GM19328 (cell line): ENCODE results near the gene RUNX1.

Experiments used
- ATAC-seq: cut with Tn5 transposase; IDR thresholded peaks from one replicate; pipeline ENCODE4 v1.9.1; 2021; ENCODE audit warnings: mild to moderate bottlenecking, moderate library complexity; ENCODE audit not compliant: unreplicated experiment

RUNX1 gene

GRCh38 chr21:34864370-34865149 is 184.5 kb downstream of the RUNX1 start:
- no peak for ATAC-seq

GRCh38 chr21:34862951-34863350 is 186.2 kb downstream of the RUNX1 start:
- no peak for ATAC-seq

DNA sequence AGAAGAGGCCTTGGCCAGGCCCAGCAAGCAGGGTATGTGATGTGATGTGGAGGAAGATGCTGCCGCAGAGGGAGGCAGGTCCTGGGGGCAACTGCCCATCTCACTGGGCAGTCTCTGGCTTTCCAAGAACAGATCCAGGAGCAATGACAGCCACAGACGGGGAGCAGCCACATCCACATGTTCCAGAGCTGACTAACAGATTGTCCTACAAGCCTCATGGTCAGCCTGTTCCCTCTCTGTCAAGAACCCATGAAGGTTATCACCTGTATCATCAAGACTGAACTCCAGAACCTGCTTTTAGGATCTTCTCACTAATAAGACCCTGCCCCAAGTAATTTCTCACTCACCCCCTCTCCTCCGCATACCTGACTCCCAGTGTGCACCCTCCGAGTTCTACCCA is 187.8 kb downstream of the RUNX1 start:
- ATAC-seq = no peak

DNA sequence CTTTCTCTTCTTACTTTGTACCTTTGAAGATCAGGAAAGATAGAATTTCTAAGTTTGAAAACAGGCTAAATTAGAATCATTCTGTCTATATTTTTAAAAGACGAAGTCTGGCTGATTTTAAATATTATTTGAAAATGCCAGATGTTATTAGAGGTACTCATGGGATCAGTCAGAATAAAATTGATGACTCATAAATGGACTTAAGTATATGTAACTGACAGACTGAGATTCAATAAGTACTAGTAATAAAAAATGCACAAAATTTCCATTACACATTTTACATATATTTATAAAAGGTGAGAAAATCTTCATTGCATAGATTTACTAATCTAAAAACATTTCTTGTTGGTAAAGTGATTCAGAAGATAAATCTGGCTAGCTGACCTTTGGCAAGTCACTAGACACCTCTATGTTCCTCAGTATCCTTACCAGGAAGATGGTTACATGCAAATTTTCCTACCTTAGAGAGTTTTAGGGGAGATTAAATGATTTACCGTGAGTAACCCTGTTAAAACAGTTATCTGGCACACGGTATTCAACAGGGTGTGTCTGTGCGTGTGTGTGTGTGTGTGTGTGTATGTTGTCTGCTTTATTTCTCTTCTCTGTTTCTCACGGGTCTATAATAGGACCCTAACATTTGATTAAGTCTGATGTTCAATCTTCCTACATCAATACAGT is 189.0 kb downstream of the RUNX1 start:
- ATAC-seq = no peak

- no peak for ATAC-seq
Measured at GRCh38 chr21:34858559-34858958, 190.5 kb downstream of the RUNX1 start.

- no peak for ATAC-seq
Measured at GRCh38 chr21:34857874-34858273, 191.2 kb downstream of the RUNX1 start.

- no peak for ATAC-seq
Measured at GRCh38 chr21:34857122-34857713, 191.9 kb downstream of the RUNX1 start.

DNA sequence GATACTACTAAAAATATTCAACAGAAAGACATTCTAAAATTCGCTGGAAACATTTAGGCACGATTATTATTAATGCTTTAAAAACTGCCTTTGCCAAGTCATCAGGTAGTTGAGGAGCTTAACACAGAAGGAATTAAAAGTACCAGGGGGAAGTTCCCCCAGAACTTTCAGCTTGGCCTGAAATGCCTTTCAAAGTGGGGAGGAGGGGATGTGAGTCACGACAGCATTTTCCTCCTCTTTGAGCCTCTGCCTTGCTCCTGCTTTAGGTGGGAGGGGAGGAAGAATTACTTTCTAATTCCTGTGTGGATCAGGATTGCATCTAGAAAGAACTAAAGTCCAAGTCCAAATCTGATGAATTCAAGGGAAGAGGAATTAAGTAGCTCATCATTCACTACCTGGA is 196.7 kb downstream of the RUNX1 start:
- ATAC-seq = no peak

DNA sequence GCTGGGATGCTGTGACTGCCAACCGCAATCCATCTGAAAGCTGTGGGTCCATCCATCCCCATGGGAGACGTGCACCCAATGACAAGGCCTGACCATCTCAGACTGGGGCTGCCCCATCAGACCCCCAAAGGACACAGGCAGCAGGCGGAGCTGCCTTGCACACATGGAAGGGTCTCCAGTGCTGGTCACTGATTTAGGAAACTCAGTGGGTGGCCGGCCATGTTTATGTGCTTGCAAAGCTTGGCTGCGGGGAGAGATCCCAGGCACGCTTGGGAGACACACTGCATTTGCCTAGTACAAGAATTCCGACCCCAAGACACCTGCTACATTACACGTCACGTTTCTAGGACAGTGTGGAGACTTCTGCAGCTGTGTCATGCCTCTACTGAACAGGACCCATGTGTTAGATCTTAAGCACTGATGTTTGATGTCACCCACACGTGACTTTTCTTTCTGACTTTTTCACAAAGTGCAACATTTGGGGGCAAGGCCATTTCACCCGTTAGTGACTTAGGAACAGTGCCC is 198.9 kb downstream of the RUNX1 start:
- ATAC-seq = no peak

DNA sequence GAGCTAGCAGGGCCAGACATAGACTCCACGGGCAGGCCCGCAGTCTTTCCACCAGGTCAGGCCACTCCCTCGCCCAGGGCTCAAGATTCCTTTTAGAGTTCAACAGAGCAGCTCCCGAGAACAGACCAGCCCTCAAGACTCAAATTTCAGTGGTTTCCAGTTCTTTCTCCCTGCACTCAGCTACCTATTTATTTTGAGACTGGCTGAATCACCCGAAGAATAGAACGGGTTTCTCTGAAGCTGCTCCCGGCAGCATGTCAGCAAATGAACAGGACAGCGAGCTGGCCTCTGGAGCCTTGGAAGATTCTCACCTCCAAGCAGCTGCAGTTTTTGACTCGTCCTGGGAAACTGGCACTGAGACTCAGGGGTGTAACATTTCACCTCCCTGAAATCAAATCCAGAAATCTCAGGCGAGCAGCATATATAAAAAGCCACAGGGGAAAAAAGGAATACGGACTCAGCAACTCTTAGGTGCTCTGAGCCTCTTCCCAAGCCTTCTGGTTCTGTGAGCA is 202.4 kb downstream of the RUNX1 start:
- ATAC-seq = no peak

GRCh38 chr21:34845521-34846451 is 203.3 kb downstream of the RUNX1 start:
- no peak for ATAC-seq

GRCh38 chr21:34844924-34845238 is 204.2 kb downstream of the RUNX1 start:
- ATAC-seq = no peak

GRCh38 chr21:34844013-34844923 is 204.8 kb downstream of the RUNX1 start:
- no peak for ATAC-seq

DNA sequence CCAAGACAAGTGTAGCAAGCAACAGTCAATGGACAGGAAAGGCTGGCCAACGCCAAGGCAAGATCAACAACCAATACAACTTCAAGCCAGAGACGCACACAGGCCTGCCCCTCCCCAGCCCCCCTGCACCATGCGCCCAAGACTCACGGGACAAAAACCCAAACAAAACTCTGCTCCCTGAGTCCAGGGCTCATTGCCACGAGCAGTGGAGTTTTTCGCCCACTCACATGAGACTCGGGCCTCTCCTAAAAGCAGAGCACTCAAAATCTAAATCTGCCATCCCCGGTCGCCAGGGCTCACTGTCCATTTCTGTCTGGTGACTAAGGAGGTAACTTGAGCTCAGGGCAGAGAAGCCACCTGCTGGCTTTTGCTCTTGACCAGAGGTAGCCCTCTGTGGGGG is 205.5 kb downstream of the RUNX1 start:
- no peak for ATAC-seq

DNA sequence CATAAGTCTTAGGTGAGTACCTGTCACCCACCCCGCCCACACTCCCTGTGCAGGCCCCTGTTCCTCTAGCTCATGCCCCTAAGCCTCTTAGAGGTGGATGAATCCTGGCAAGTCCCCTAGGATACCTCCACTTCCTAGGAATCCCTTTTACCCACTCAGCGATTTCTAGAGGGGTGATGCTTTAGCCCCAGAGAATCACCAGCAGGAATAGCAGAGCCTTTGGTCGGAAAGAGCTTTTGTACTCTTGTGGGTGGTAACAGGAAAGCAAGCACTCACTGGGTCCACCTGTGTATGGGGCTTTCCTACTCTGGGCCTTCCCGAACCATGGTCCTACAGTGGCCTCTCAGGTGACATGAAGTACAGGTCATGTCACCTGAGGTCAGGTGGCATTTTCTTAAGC is 207.9 kb downstream of the RUNX1 start:
- no peak for ATAC-seq

DNA sequence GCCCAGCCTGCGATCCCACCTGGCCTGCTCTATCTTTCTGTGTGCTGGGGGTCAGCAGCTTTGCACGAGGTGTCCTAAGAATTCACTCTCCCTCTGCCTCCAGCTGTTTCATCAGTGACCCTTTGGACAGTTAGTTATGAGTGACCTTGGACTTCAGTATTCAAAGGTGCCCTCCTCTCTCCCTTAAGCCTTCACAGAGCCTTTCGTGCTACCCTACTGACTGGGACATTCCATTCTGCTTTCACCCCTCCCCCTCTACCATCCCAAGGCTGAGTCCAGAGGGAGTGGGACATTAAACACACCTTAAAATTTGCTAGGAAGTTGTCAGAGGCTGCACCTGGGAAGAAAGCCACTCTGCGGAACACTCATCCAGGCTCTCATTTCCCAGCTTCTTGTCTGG is 208.4 kb downstream of the RUNX1 start:
- ATAC-seq = no peak

GRCh38 chr21:34838956-34839820 is 209.9 kb downstream of the RUNX1 start:
- ATAC-seq = no peak

GRCh38 chr21:34836933-34837505 is 212.1 kb downstream of the RUNX1 start:
- no peak for ATAC-seq
